Measurements from ENCODE around the gene ITGB4.
A peak's percentile ranks its signal among the peaks of the same experiment; 100 is the strongest.

The ITGB4 gene

GRCh38 chr17:75738218-75738802 lies 17.1 kb downstream of the ITGB4 start:
- peaks cover 12% of the 10 kb centered on the region for H3K36me3 ChIP-seq (ENCODE audit: control insufficient read depth, insufficient read depth, low read length)
- H3K27ac ChIP-seq (ENCODE audit: low read depth, low read length) = no peak overlapping the region
- H3K27me3 ChIP-seq (ENCODE audit: control insufficient read depth, insufficient read depth, low read length) = no peaks in the 10 kb centered on the region
- no peak overlapping the region for H3K4me3 ChIP-seq (ENCODE audit: low read length)
- no peak overlapping the region for H3K9ac ChIP-seq (ENCODE audit: low read length)
- no peaks in the 10 kb centered on the region for H3K4me1 ChIP-seq (ENCODE audit: control insufficient read depth, insufficient read depth, low read length)

GRCh38 chr17:75739174-75739573 lies 17.9 kb downstream of the ITGB4 start:
- Histone ChIP-seq H3K9ac (ENCODE audit: low read length) (no peak overlapping the region), H3K27me3 (ENCODE audit: control insufficient read depth, insufficient read depth, low read length) (no peaks in the 10 kb centered on the region), H3K4me3 (ENCODE audit: low read length) (no peak overlapping the region), H3K4me1 (ENCODE audit: control insufficient read depth, insufficient read depth, low read length) (no peaks in the 10 kb centered on the region), H3K27ac (ENCODE audit: low read depth, low read length) (no peak overlapping the region), H3K36me3 (ENCODE audit: control insufficient read depth, insufficient read depth, low read length) (peaks cover 9% of the 10 kb centered on the region)

GRCh38 chr17:75739801-75740200 lies 18.5 kb downstream of the ITGB4 start:
- Histone ChIP-seq H3K36me3 (ENCODE audit: control insufficient read depth, insufficient read depth, low read length) (peaks cover 9% of the 10 kb centered on the region), H3K4me3 (ENCODE audit: low read length) (no peak overlapping the region), H3K27me3 (ENCODE audit: control insufficient read depth, insufficient read depth, low read length) (no peaks in the 10 kb centered on the region), H3K9ac (ENCODE audit: low read length) (no peak overlapping the region), H3K27ac (ENCODE audit: low read depth, low read length) (no peak overlapping the region), H3K4me1 (ENCODE audit: control insufficient read depth, insufficient read depth, low read length) (no peaks in the 10 kb centered on the region)

- no peak overlapping the region for H3K9ac ChIP-seq (ENCODE audit: low read length)
- H3K27me3 ChIP-seq (ENCODE audit: control insufficient read depth, insufficient read depth, low read length) = no peaks in the 10 kb centered on the region
- H3K4me1 ChIP-seq (ENCODE audit: control insufficient read depth, insufficient read depth, low read length) = no peaks in the 10 kb centered on the region
- no peak overlapping the region for H3K27ac ChIP-seq (ENCODE audit: low read depth, low read length)
- peaks cover 9% of the 10 kb centered on the region for H3K36me3 ChIP-seq (ENCODE audit: control insufficient read depth, insufficient read depth, low read length)
- no peak overlapping the region for H3K4me3 ChIP-seq (ENCODE audit: low read length)
These were observed 19.0 kb downstream of the ITGB4 start for GRCh38 chr17:75740215-75740614.

GRCh38 chr17:75740631-75741077 lies 19.4 kb downstream of the ITGB4 start:
- Histone ChIP-seq H3K36me3 (ENCODE audit: control insufficient read depth, insufficient read depth, low read length) (peaks cover 9% of the 10 kb centered on the region), H3K4me3 (ENCODE audit: low read length) (no peak overlapping the region), H3K27me3 (ENCODE audit: control insufficient read depth, insufficient read depth, low read length) (no peaks in the 10 kb centered on the region), H3K9ac (ENCODE audit: low read length) (no peak overlapping the region), H3K4me1 (ENCODE audit: control insufficient read depth, insufficient read depth, low read length) (no peaks in the 10 kb centered on the region), H3K27ac (ENCODE audit: low read depth, low read length) (no peak overlapping the region)

- no peak overlapping the region for H3K4me3 ChIP-seq (ENCODE audit: low read length)
- no peaks in the 10 kb centered on the region for H3K4me1 ChIP-seq (ENCODE audit: control insufficient read depth, insufficient read depth, low read length)
- H3K9ac ChIP-seq (ENCODE audit: low read length) = no peak overlapping the region
- no peaks in the 10 kb centered on the region for H3K27me3 ChIP-seq (ENCODE audit: control insufficient read depth, insufficient read depth, low read length)
- H3K27ac ChIP-seq (ENCODE audit: low read depth, low read length) = no peak overlapping the region
- H3K36me3 ChIP-seq (ENCODE audit: control insufficient read depth, insufficient read depth, low read length) = peaks cover 2% of the 10 kb centered on the region
These were observed 21.1 kb downstream of the ITGB4 start for GRCh38 chr17:75742337-75742736.

- H3K27me3 ChIP-seq (ENCODE audit: control insufficient read depth, insufficient read depth, low read length) = no peaks in the 10 kb centered on the region
- no peak overlapping the region for H3K9ac ChIP-seq (ENCODE audit: low read length)
- H3K27ac ChIP-seq (ENCODE audit: low read depth, low read length) = no peak overlapping the region
- no peak overlapping the region for H3K4me3 ChIP-seq (ENCODE audit: low read length)
- H3K36me3 ChIP-seq (ENCODE audit: control insufficient read depth, insufficient read depth, low read length) = peaks cover 3% of the 10 kb centered on the region
- H3K4me1 ChIP-seq (ENCODE audit: control insufficient read depth, insufficient read depth, low read length) = peaks cover 3% of the 10 kb centered on the region
These were observed 22.5 kb downstream of the ITGB4 start for GRCh38 chr17:75743625-75744206.

GRCh38 chr17:75748706-75749105 lies 27.4 kb downstream of the ITGB4 start:
- peaks cover 7% of the 10 kb centered on the region for H3K4me1 ChIP-seq (ENCODE audit: control insufficient read depth, insufficient read depth, low read length)
- H3K4me3 ChIP-seq (ENCODE audit: low read length) = no peak overlapping the region
- H3K36me3 ChIP-seq (ENCODE audit: control insufficient read depth, insufficient read depth, low read length) = peaks cover 25% of the 10 kb centered on the region
- no peak overlapping the region for H3K9ac ChIP-seq (ENCODE audit: low read length)
- no peaks in the 10 kb centered on the region for H3K27me3 ChIP-seq (ENCODE audit: control insufficient read depth, insufficient read depth, low read length)
- no peak overlapping the region for H3K27ac ChIP-seq (ENCODE audit: low read depth, low read length)

- Histone ChIP-seq H3K36me3 (ENCODE audit: control insufficient read depth, insufficient read depth, low read length) (peaks cover 27% of the 10 kb centered on the region), H3K4me3 (ENCODE audit: low read length) (peak overlapping the region; percentile 45), H3K4me1 (ENCODE audit: control insufficient read depth, insufficient read depth, low read length) (peaks cover 12% of the 10 kb centered on the region), H3K27ac (ENCODE audit: low read depth, low read length) (no peak overlapping the region), H3K27me3 (ENCODE audit: control insufficient read depth, insufficient read depth, low read length) (no peaks in the 10 kb centered on the region), H3K9ac (ENCODE audit: low read length) (no peak overlapping the region)
These were observed 28.5 kb downstream of the ITGB4 start for GRCh38 chr17:75749545-75750389.

GRCh38 chr17:75750661-75751423 lies 29.6 kb downstream of the ITGB4 start:
- Histone ChIP-seq H3K27me3 (ENCODE audit: control insufficient read depth, insufficient read depth, low read length) (no peaks in the 10 kb centered on the region), H3K4me1 (ENCODE audit: control insufficient read depth, insufficient read depth, low read length) (peaks cover 12% of the 10 kb centered on the region), H3K4me3 (ENCODE audit: low read length) (no peak overlapping the region), H3K27ac (ENCODE audit: low read depth, low read length) (no peak overlapping the region), H3K36me3 (ENCODE audit: control insufficient read depth, insufficient read depth, low read length) (peaks cover 28% of the 10 kb centered on the region), H3K9ac (ENCODE audit: low read length) (no peak overlapping the region)

- H3K36me3 ChIP-seq (ENCODE audit: control insufficient read depth, insufficient read depth, low read length) = peaks cover 30% of the 10 kb centered on the region
- H3K9ac ChIP-seq (ENCODE audit: low read length) = no peak overlapping the region
- peaks cover 12% of the 10 kb centered on the region for H3K4me1 ChIP-seq (ENCODE audit: control insufficient read depth, insufficient read depth, low read length)
- H3K27ac ChIP-seq (ENCODE audit: low read depth, low read length) = no peak overlapping the region
- no peak overlapping the region for H3K4me3 ChIP-seq (ENCODE audit: low read length)
- no peaks in the 10 kb centered on the region for H3K27me3 ChIP-seq (ENCODE audit: control insufficient read depth, insufficient read depth, low read length)
These were observed 30.6 kb downstream of the ITGB4 start for GRCh38 chr17:75751676-75752404.

- Histone ChIP-seq H3K27ac (ENCODE audit: low read depth, low read length) (no peak overlapping the region), H3K4me1 (ENCODE audit: control insufficient read depth, insufficient read depth, low read length) (peaks cover 12% of the 10 kb centered on the region), H3K36me3 (ENCODE audit: control insufficient read depth, insufficient read depth, low read length) (peaks cover 30% of the 10 kb centered on the region)
These were observed 31.1 kb downstream of the ITGB4 start for GRCh38 chr17:75752405-75752709.

More at GRCh38 chr17:75752405-75752709, 31.1 kb downstream of the ITGB4 start:
- no peak overlapping the region for H3K4me3 ChIP-seq (ENCODE audit: low read length)
- H3K9ac ChIP-seq (ENCODE audit: low read length) = no peak overlapping the region
- no peaks in the 10 kb centered on the region for H3K27me3 ChIP-seq (ENCODE audit: control insufficient read depth, insufficient read depth, low read length)

All from rectal smooth muscle tissue (tissue), 1 donor.